D341Med (cell line): ENCODE measurements around the gene GDPD1.

Experiments used
- DNase-seq: peaks from one replicate; pipeline ENCODE4 v3.0.0; 2012; ENCODE audit warnings: low spot score

The GDPD1 gene

GRCh38 chr17:59315866-59316265 lies 95.6 kb downstream of the GDPD1 start:
- no peak for DNase-seq
